ENCODE measurements around the gene DNAH6. TPM values are rescaled to one million over a fixed set of nuclear protein-coding genes. Genes with fewer than 3 reads are reported as not detected.
"Not testable (repeated sequence)": the region's sequence is repeated elsewhere in the genome, so short reads cannot be mapped to it uniquely, and the experiment has no call there.

Gene DNAH6
- total and polyA plus RNA-seq, 9 of the 15 experiments (the other 6 are each of a cell fraction or from before 2014, with no cell fraction given) = 0.01 to 0.04 (median 0.01) TPM; not detected in 5

DNA sequence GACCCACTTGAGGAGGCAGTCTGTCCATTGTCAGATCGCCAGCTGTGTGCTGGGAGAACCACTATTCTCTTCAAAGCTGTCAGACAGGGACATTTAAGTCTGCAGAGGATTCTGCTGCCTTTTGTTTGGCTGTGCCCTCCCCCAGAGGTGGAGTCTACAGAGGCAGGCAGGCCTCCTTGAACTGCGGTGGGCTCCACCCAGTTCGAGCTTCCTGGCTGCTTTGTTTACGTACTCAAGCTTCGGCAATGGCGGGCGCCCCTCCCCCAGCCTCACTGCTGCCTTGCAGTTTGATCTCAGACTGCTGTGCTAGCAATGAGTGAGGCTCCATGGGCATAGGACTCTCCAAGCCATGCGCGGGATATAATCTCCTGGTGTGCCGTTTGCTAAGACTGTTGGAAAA is 5.3 kb upstream of the DNAH6 start:
- H3K27ac ChIP-seq (ENCODE audit: extremely low read depth, low read depth, low read length); H3K79me2 ChIP-seq (ENCODE audit: control insufficient read depth, insufficient read depth, low read length); H3K9ac ChIP-seq (ENCODE audit: insufficient read depth in 1 of 2, low read depth in 2 of 2, low read length in 2 of 2); H4K20me1 ChIP-seq (replicated peaks; ENCODE audit: control insufficient read depth, insufficient read depth, low read length); POLR2A ChIA-PET; BruUV-seq (replicated peaks); H3K36me3 ChIP-seq (ENCODE audit: control insufficient read depth, insufficient read depth, low read length); FAIRE-seq; H3K4me1 ChIP-seq (replicated peaks in 1 of 2; ENCODE audit: control insufficient read depth in 2 of 2, insufficient read depth in 2 of 2, low read length in 2 of 2); H3K9me3 ChIP-seq (replicated peaks; ENCODE audit: control insufficient read depth, insufficient read depth, low read depth, low read length); in situ Hi-C loops (cut with MboI); H2AFZ ChIP-seq (ENCODE audit: low read depth, low read length); H3K27me3 ChIP-seq (ENCODE audit: control insufficient read depth in 2 of 2, insufficient read depth in 2 of 2, low read length in 2 of 2); H3K4me2 ChIP-seq (ENCODE audit: insufficient read depth, low read length); H3K4me3 ChIP-seq; CTCF ChIA-PET (ENCODE audit: low intra/inter-chr PET ratio); H3K9me1 ChIP-seq (ENCODE audit: control insufficient read depth, insufficient read depth, low read length); ATAC-seq: not testable (repeated sequence)
- 1% methylated on average over 10 of the region's 10 CpGs for WGBS (ENCODE audit: insufficient coverage, low coverage, missing lambda C conversion rate)
- peak in 1 of 4 experiments; percentile 21 for DNase-seq (ENCODE audit: extremely low read depth in 1 of 4, low spot score in 3 of 4)
- TF ChIP-seq FOXK2 (conservative IDR thresholded peaks at IDR 0.05 in 1 of 2, IDR thresholded peaks at IDR 0.05 in 1 of 2; ENCODE audit: low read depth in 2 of 2) (0 out of 4 replicates have a peak, but pooled peaks have one; percentile 30 to 42), NRF1 (conservative IDR thresholded peaks at IDR 0.05 in 1 of 2, IDR thresholded peaks at IDR 0.05 in 1 of 2) (peak in 1 of 2 experiments; percentile 24; a peak in 1 of 4 replicates), YY1 (IDR thresholded peaks at IDR 0.05; ENCODE audit: borderline replicate concordance in 1 of 3, control insufficient read depth in 1 of 3, extremely low read depth in 1 of 3, insufficient read depth in 3 of 3, insufficient read length in 1 of 3, insufficient replicate concordance in 2 of 3, low read depth in 1 of 3, low read length in 2 of 3) (peak in 1 of 3 experiments; percentile 32)
- intact Hi-C loops (cut with micrococcal nuclease) = loop anchor here (5.0 kb wide), 1 partner anchor 121 kb away; no protein-coding TSS in a partner anchor

GRCh38 chr2:84515788-84516187 is 510 bp upstream of the DNAH6 start:
- no peak overlapping the region for H3K9ac ChIP-seq (ENCODE audit: insufficient read depth in 1 of 2, low read depth in 2 of 2, low read length in 2 of 2)
- no peak overlapping the region for H3K27ac ChIP-seq (ENCODE audit: extremely low read depth, low read depth, low read length)
- no peak overlapping the region for H3K4me3 ChIP-seq
- H3K9me1 ChIP-seq (ENCODE audit: control insufficient read depth, insufficient read depth, low read length) = no peaks in the 10 kb centered on the region
- no peaks in the 10 kb centered on the region for H3K4me1 ChIP-seq (replicated peaks in 1 of 2; ENCODE audit: control insufficient read depth in 2 of 2, insufficient read depth in 2 of 2, low read length in 2 of 2)
- CTCF ChIA-PET (ENCODE audit: low intra/inter-chr PET ratio) = no interaction called here
- H3K36me3 ChIP-seq (ENCODE audit: control insufficient read depth, insufficient read depth, low read length) = no peaks in the 10 kb centered on the region
- ATAC-seq = no peak
- intact Hi-C loops (cut with micrococcal nuclease) = no loop called here
- H3K9me3 ChIP-seq (replicated peaks; ENCODE audit: control insufficient read depth, insufficient read depth, low read depth, low read length) = no peaks in the 10 kb centered on the region
- peaks cover 9 to 12% of the 10 kb centered on the region in 2 experiments; a peak in 3 of 5 replicates for H3K27me3 ChIP-seq (ENCODE audit: control insufficient read depth in 2 of 2, insufficient read depth in 2 of 2, low read length in 2 of 2)
- peak overlapping the region; percentile 34; the same call in 1 of the 2 replicates for H3K4me2 ChIP-seq (ENCODE audit: insufficient read depth, low read length)
- no peak for DNase-seq (ENCODE audit: extremely low read depth in 1 of 4, low spot score in 3 of 4)
- no peaks in the 10 kb centered on the region for H3K79me2 ChIP-seq (ENCODE audit: control insufficient read depth, insufficient read depth, low read length)
- in situ Hi-C loops (cut with MboI) = no loop called here
- POLR2A ChIA-PET = interaction anchor here (0.9 kb wide), 1 partner anchor 19 kb away, joined by 4 read pairs; no protein-coding TSS in a partner anchor
- no peaks in the 10 kb centered on the region for H4K20me1 ChIP-seq (replicated peaks; ENCODE audit: control insufficient read depth, insufficient read depth, low read length)
- BruUV-seq (replicated peaks) = no TSS peak
- no peak overlapping the region for H2AFZ ChIP-seq (ENCODE audit: low read depth, low read length)
- WGBS (ENCODE audit: insufficient coverage, low coverage, missing lambda C conversion rate) = 2% methylated on average over 9 of the region's 9 CpGs
- no peak for FAIRE-seq
- TF ChIP-seq KAT7 (CRISPR knock-in tag; IDR thresholded peaks at IDR 0.05; ENCODE audit: borderline replicate concordance) (no peak), SP2 (IDR thresholded peaks at IDR 0.05; ENCODE audit: extremely low read depth, low read depth, low read length, poor library complexity, severe bottlenecking) (no peak), CSDE1 (IDR thresholded peaks at IDR 0.05) (no peak), XRCC4 (IDR thresholded peaks at IDR 0.05; ENCODE audit: extremely low read depth, insufficient read depth, insufficient read length) (no peak), SMARCA5 (IDR thresholded peaks at IDR 0.05) (no peak), KLF16 (IDR thresholded peaks at IDR 0.05) (no peak), E2F8 (IDR thresholded peaks at IDR 0.05; ENCODE audit: low read depth, partially characterized antibody) (no peak)
- TF ChIP-seq, protein P1, sequence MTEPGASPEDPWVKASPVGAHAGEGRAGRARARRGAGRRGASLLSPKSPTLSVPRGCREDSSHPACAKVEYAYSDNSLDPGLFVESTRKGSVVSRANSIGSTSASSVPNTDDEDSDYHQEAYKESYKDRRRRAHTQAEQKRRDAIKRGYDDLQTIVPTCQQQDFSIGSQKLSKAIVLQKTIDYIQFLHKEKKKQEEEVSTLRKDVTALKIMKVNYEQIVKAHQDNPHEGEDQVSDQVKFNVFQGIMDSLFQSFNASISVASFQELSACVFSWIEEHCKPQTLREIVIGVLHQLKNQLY (CRISPR knock-in tag; conservative IDR thresholded peaks at IDR 0.05) = no peak
